ENCODE data around the gene TP53I11.

GRCh38 chr11:44915621-44916020 lies 35.1 kb downstream of the TP53I11 start:
- TF ChIP-seq POLR2A (IDR thresholded peaks at IDR 0.05; ENCODE audit: low read length), result no peak
- no peak for TF ChIP-seq GATA1 (IDR thresholded peaks at IDR 0.05; ENCODE audit: low read depth, low read length)
